ENCODE measurements around the gene KHK.

- peak; percentile 69 for TF ChIP-seq POLR2AphosphoS5 (IDR thresholded peaks at IDR 0.05)
- TF ChIP-seq, protein P1, sequence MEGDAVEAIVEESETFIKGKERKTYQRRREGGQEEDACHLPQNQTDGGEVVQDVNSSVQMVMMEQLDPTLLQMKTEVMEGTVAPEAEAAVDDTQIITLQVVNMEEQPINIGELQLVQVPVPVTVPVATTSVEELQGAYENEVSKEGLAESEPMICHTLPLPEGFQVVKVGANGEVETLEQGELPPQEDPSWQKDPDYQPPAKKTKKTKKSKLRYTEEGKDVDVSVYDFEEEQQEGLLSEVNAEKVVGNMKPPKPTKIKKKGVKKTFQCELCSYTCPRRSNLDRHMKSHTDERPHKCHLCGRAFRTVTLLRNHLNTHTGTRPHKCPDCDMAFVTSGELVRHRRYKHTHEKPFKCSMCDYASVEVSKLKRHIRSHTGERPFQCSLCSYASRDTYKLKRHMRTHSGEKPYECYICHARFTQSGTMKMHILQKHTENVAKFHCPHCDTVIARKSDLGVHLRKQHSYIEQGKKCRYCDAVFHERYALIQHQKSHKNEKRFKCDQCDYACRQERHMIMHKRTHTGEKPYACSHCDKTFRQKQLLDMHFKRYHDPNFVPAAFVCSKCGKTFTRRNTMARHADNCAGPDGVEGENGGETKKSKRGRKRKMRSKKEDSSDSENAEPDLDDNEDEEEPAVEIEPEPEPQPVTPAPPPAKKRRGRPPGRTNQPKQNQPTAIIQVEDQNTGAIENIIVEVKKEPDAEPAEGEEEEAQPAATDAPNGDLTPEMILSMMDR (IDR thresholded peaks at IDR 0.05): peak in 3 of 4 experiments; percentile 33 to 84 (median 48)
- peak in 1 of 2 donors; percentile 31 for TF ChIP-seq POLR2A (IDR thresholded peaks at IDR 0.05)
- TF ChIP-seq EP300 (IDR thresholded peaks at IDR 0.05): no peak
Measured at GRCh38 chr2:27085673-27086089, 891 bp upstream of the KHK start.
